Stimulated activated memory B cell treated with anti-CD40 and anti-IgM and Interleukin-4, amounts not matched to agents 10 μg/mL and 1 μg/mL and 100 μg/mL, for 72 hours (primary cell): ENCODE results near the gene GULP1.
"Not testable (repeated sequence)": the region's sequence is repeated elsewhere in the genome, so short reads cannot be mapped to it uniquely, and the experiment has no call there.

ENCODE experiments used
- ATAC-seq: fragments of 150-1000 bp; cut with Tn5 transposase; 2 replicates; pipeline ENCODE4 v1.10.0; 2021
- H3K27ac Mint-ChIP-seq: one replicate; pipeline ENCODE4 v1.8.0; 2022; ENCODE audit warnings: mild to moderate bottlenecking, mixed read lengths
- H3K27me3 Mint-ChIP-seq: one replicate; pipeline ENCODE4 v1.8.0; 2022; ENCODE audit warnings: mixed read lengths
- H3K36me3 Mint-ChIP-seq: one replicate; pipeline ENCODE4 v1.8.0; 2022; ENCODE audit warnings: mixed read lengths
- H3K4me1 Mint-ChIP-seq: one replicate; pipeline ENCODE4 v1.8.0; 2022; ENCODE audit warnings: mixed read lengths
- H3K4me3 Mint-ChIP-seq: one replicate; pipeline ENCODE4 v1.8.0; 2022; ENCODE audit warnings: mild to moderate bottlenecking, moderate library complexity, mixed read lengths
- H3K9me3 Mint-ChIP-seq: one replicate; pipeline ENCODE4 v1.8.0; 2022; ENCODE audit warnings: mixed read lengths

The GULP1 gene

GRCh38 chr2:188572592-188572991, 280.9 kb downstream of the GULP1 start:
- no peak for ATAC-seq

GRCh38 chr2:188573453-188573852, 281.8 kb downstream of the GULP1 start:
- Mint-ChIP-seq H3K27ac (no peak overlapping the region), H3K4me1 (no peaks in the 10 kb centered on the region), H3K36me3 (no peaks in the 10 kb centered on the region)

More at GRCh38 chr2:188572592-188572991, 280.9 kb downstream of the GULP1 start:
- Mint-ChIP-seq H3K4me3 (no peak overlapping the region), H3K4me1 (no peaks in the 10 kb centered on the region), H3K27ac (no peak overlapping the region), H3K36me3 (no peaks in the 10 kb centered on the region), H3K9me3 (peaks cover 2% of the 10 kb centered on the region), H3K27me3 (no peaks in the 10 kb centered on the region)

GRCh38 chr2:188576006-188576405, 284.3 kb downstream of the GULP1 start:
- no peak overlapping the region for H3K27ac Mint-ChIP-seq
- no peak for ATAC-seq
- H3K4me3 Mint-ChIP-seq: no peak overlapping the region
- H3K4me1 Mint-ChIP-seq: no peaks in the 10 kb centered on the region
- no peaks in the 10 kb centered on the region for H3K36me3 Mint-ChIP-seq
- peaks cover 2% of the 10 kb centered on the region for H3K9me3 Mint-ChIP-seq
- H3K27me3 Mint-ChIP-seq: no peaks in the 10 kb centered on the region

More at GRCh38 chr2:188573453-188573852, 281.8 kb downstream of the GULP1 start:
- Mint-ChIP-seq H3K9me3 (peaks cover 2% of the 10 kb centered on the region), H3K27me3 (no peaks in the 10 kb centered on the region), H3K4me3 (no peak overlapping the region)
- ATAC-seq: no peak

- Mint-ChIP-seq H3K9me3 (peaks cover 2% of the 10 kb centered on the region), H3K36me3 (no peaks in the 10 kb centered on the region), H3K27ac (no peak overlapping the region), H3K4me1 (no peaks in the 10 kb centered on the region), H3K4me3 (no peak overlapping the region), H3K27me3 (no peaks in the 10 kb centered on the region)
- ATAC-seq: no peak
These were observed 285.0 kb downstream of the GULP1 start for GRCh38 chr2:188576651-188577050.

- H3K36me3 Mint-ChIP-seq: no peaks in the 10 kb centered on the region
- no peak overlapping the region for H3K4me3 Mint-ChIP-seq
- H3K27me3 Mint-ChIP-seq: no peaks in the 10 kb centered on the region
- H3K4me1 Mint-ChIP-seq: no peaks in the 10 kb centered on the region
- H3K27ac Mint-ChIP-seq: no peak overlapping the region
- peaks cover 3% of the 10 kb centered on the region for H3K9me3 Mint-ChIP-seq
- no peak for ATAC-seq
These were observed 285.6 kb downstream of the GULP1 start for GRCh38 chr2:188577231-188577630.

GRCh38 chr2:188580738-188581137, 289.1 kb downstream of the GULP1 start:
- ATAC-seq: no peak
- no peaks in the 10 kb centered on the region for H3K4me1 Mint-ChIP-seq
- no peak overlapping the region for H3K27ac Mint-ChIP-seq
- peaks cover 3% of the 10 kb centered on the region for H3K9me3 Mint-ChIP-seq
- H3K36me3 Mint-ChIP-seq: no peaks in the 10 kb centered on the region
- H3K27me3 Mint-ChIP-seq: no peaks in the 10 kb centered on the region
- no peak overlapping the region for H3K4me3 Mint-ChIP-seq

GRCh38 chr2:188582211-188582610, 290.5 kb downstream of the GULP1 start:
- ATAC-seq: no peak
- Mint-ChIP-seq H3K4me1 (no peaks in the 10 kb centered on the region), H3K27ac (no peak overlapping the region), H3K4me3 (no peak overlapping the region), H3K9me3 (peaks cover 3% of the 10 kb centered on the region), H3K36me3 (no peaks in the 10 kb centered on the region), H3K27me3 (no peaks in the 10 kb centered on the region)

- no peak overlapping the region for H3K27ac Mint-ChIP-seq
- ATAC-seq: no peak
- H3K36me3 Mint-ChIP-seq: no peaks in the 10 kb centered on the region
- H3K27me3 Mint-ChIP-seq: no peaks in the 10 kb centered on the region
- no peak overlapping the region for H3K4me3 Mint-ChIP-seq
- no peaks in the 10 kb centered on the region for H3K4me1 Mint-ChIP-seq
- no peaks in the 10 kb centered on the region for H3K9me3 Mint-ChIP-seq
These were observed 296.6 kb downstream of the GULP1 start for GRCh38 chr2:188588235-188588634.

- Mint-ChIP-seq H3K27ac (no peak overlapping the region), H3K36me3 (no peaks in the 10 kb centered on the region), H3K27me3 (no peaks in the 10 kb centered on the region), H3K4me3 (no peak overlapping the region), H3K9me3 (no peaks in the 10 kb centered on the region), H3K4me1 (no peaks in the 10 kb centered on the region)
- no peak for ATAC-seq
These were observed 304.4 kb downstream of the GULP1 start for GRCh38 chr2:188596054-188596453.

- Mint-ChIP-seq H3K9me3 (no peaks in the 10 kb centered on the region), H3K27me3 (no peaks in the 10 kb centered on the region), H3K4me1 (no peaks in the 10 kb centered on the region), H3K27ac (no peak overlapping the region), H3K4me3 (no peak overlapping the region), H3K36me3 (no peaks in the 10 kb centered on the region)
- ATAC-seq: no peak
These were observed 306.9 kb downstream of the GULP1 start for GRCh38 chr2:188598551-188598950.

- Mint-ChIP-seq H3K36me3 (no peaks in the 10 kb centered on the region), H3K27me3 (no peaks in the 10 kb centered on the region), H3K9me3 (no peaks in the 10 kb centered on the region), H3K27ac (no peak overlapping the region), H3K4me3 (no peak overlapping the region), H3K4me1 (no peaks in the 10 kb centered on the region)
- no peak for ATAC-seq
These were observed 307.5 kb downstream of the GULP1 start for GRCh38 chr2:188599140-188599539.

GRCh38 chr2:188600536-188601210, 309.0 kb downstream of the GULP1 start:
- ATAC-seq: no peak
- H3K4me1 Mint-ChIP-seq: no peaks in the 10 kb centered on the region
- no peak overlapping the region for H3K27ac Mint-ChIP-seq
- H3K9me3 Mint-ChIP-seq: no peaks in the 10 kb centered on the region
- H3K4me3 Mint-ChIP-seq: no peak overlapping the region
- H3K27me3 Mint-ChIP-seq: no peaks in the 10 kb centered on the region
- H3K36me3 Mint-ChIP-seq: no peaks in the 10 kb centered on the region

- no peaks in the 10 kb centered on the region for H3K36me3 Mint-ChIP-seq
- no peak for ATAC-seq
- H3K27ac Mint-ChIP-seq: no peak overlapping the region
- H3K4me3 Mint-ChIP-seq: no peak overlapping the region
- no peaks in the 10 kb centered on the region for H3K9me3 Mint-ChIP-seq
- H3K27me3 Mint-ChIP-seq: no peaks in the 10 kb centered on the region
- H3K4me1 Mint-ChIP-seq: no peaks in the 10 kb centered on the region
These were observed 309.7 kb downstream of the GULP1 start for GRCh38 chr2:188601391-188601790.

GRCh38 chr2:188601927-188602326, 310.3 kb downstream of the GULP1 start:
- Mint-ChIP-seq H3K27me3 (no peaks in the 10 kb centered on the region), H3K4me3 (no peak overlapping the region), H3K27ac (no peak overlapping the region), H3K36me3 (no peaks in the 10 kb centered on the region), H3K9me3 (no peaks in the 10 kb centered on the region), H3K4me1 (no peaks in the 10 kb centered on the region)
- ATAC-seq: no peak

GRCh38 chr2:188604579-188604978, 312.9 kb downstream of the GULP1 start:
- no peak for ATAC-seq
- Mint-ChIP-seq H3K4me1 (no peaks in the 10 kb centered on the region), H3K4me3 (no peak overlapping the region), H3K9me3 (no peaks in the 10 kb centered on the region), H3K27me3 (no peaks in the 10 kb centered on the region), H3K36me3 (no peaks in the 10 kb centered on the region), H3K27ac (no peak overlapping the region)

GRCh38 chr2:188605609-188606584, 314.2 kb downstream of the GULP1 start:
- H3K36me3 Mint-ChIP-seq, H3K9me3 Mint-ChIP-seq, H3K4me1 Mint-ChIP-seq, H3K27me3 Mint-ChIP-seq, ATAC-seq, H3K27ac Mint-ChIP-seq, H3K4me3 Mint-ChIP-seq: not testable (repeated sequence)
